ENCODE measurements around the gene NDUFAF2. TPM values are rescaled to one million over a fixed set of nuclear protein-coding genes. Genes with fewer than 3 reads are reported as not detected.

NDUFAF2 gene
- total RNA-seq, 1 experiment from 2014 or later, result 44.5 TPM

GRCh38 chr5:61178702-61179101 is 233.7 kb downstream of the NDUFAF2 start:
- Mint-ChIP-seq H3K36me3 (ENCODE audit: insufficient read depth, unreplicated experiment) (no peaks in the 10 kb centered on the region), H3K4me1 (ENCODE audit: low read depth, unreplicated experiment) (no peaks in the 10 kb centered on the region), H3K9me3 (ENCODE audit: low read depth, unreplicated experiment) (no peaks in the 10 kb centered on the region), H3K27me3 (ENCODE audit: unreplicated experiment) (no peaks in the 10 kb centered on the region), H3K27ac (ENCODE audit: unreplicated experiment) (no peak overlapping the region), H3K4me3 (ENCODE audit: low read depth, unreplicated experiment) (no peak overlapping the region)
- no TSS peak for BruUV-seq (replicated peaks)
- CTCF ChIA-PET, result interaction anchor here (0.7 to 0.9 kb wide), 2 partner anchors 77 to 153 kb away, joined by 3 to 4 read pairs; partner anchors contain the start of gene ZSWIM6
- intact Hi-C loops (cut with micrococcal nuclease; ENCODE audit: unreplicated experiment), result no loop called here
- DNase-seq, result no peak
- TF ChIP-seq, protein P1, sequence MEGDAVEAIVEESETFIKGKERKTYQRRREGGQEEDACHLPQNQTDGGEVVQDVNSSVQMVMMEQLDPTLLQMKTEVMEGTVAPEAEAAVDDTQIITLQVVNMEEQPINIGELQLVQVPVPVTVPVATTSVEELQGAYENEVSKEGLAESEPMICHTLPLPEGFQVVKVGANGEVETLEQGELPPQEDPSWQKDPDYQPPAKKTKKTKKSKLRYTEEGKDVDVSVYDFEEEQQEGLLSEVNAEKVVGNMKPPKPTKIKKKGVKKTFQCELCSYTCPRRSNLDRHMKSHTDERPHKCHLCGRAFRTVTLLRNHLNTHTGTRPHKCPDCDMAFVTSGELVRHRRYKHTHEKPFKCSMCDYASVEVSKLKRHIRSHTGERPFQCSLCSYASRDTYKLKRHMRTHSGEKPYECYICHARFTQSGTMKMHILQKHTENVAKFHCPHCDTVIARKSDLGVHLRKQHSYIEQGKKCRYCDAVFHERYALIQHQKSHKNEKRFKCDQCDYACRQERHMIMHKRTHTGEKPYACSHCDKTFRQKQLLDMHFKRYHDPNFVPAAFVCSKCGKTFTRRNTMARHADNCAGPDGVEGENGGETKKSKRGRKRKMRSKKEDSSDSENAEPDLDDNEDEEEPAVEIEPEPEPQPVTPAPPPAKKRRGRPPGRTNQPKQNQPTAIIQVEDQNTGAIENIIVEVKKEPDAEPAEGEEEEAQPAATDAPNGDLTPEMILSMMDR (IDR thresholded peaks at IDR 0.05; ENCODE audit: unreplicated experiment), result no peak

GRCh38 chr5:61180886-61181285 is 235.9 kb downstream of the NDUFAF2 start:
- no peaks in the 10 kb centered on the region for H3K9me3 Mint-ChIP-seq (ENCODE audit: low read depth, unreplicated experiment)
- intact Hi-C loops (cut with micrococcal nuclease; ENCODE audit: unreplicated experiment), result no loop called here
- DNase-seq, result no peak
- H3K36me3 Mint-ChIP-seq (ENCODE audit: insufficient read depth, unreplicated experiment), result no peaks in the 10 kb centered on the region
- no peaks in the 10 kb centered on the region for H3K27me3 Mint-ChIP-seq (ENCODE audit: unreplicated experiment)
- H3K27ac Mint-ChIP-seq (ENCODE audit: unreplicated experiment), result no peak overlapping the region
- no peak overlapping the region for H3K4me3 Mint-ChIP-seq (ENCODE audit: low read depth, unreplicated experiment)
- TF ChIP-seq, protein P1 (IDR thresholded peaks at IDR 0.05; ENCODE audit: unreplicated experiment), result no peak
- CTCF ChIA-PET, result no interaction called here
- H3K4me1 Mint-ChIP-seq (ENCODE audit: low read depth, unreplicated experiment), result no peaks in the 10 kb centered on the region
- no TSS peak for BruUV-seq (replicated peaks)

GRCh38 chr5:61182449-61182848 is 237.4 kb downstream of the NDUFAF2 start:
- no peak for DNase-seq
- intact Hi-C loops (cut with micrococcal nuclease; ENCODE audit: unreplicated experiment), result no loop called here
- Mint-ChIP-seq H3K9me3 (ENCODE audit: low read depth, unreplicated experiment) (no peaks in the 10 kb centered on the region), H3K36me3 (ENCODE audit: insufficient read depth, unreplicated experiment) (no peaks in the 10 kb centered on the region), H3K27ac (ENCODE audit: unreplicated experiment) (no peak overlapping the region), H3K4me3 (ENCODE audit: low read depth, unreplicated experiment) (no peak overlapping the region), H3K27me3 (ENCODE audit: unreplicated experiment) (no peaks in the 10 kb centered on the region), H3K4me1 (ENCODE audit: low read depth, unreplicated experiment) (no peaks in the 10 kb centered on the region)
- CTCF ChIA-PET, result interaction anchor here (1.2 kb wide), 1 partner anchor 15 kb away, joined by 3 read pairs; no protein-coding TSS in a partner anchor
- TF ChIP-seq, protein P1 (IDR thresholded peaks at IDR 0.05; ENCODE audit: unreplicated experiment), result no peak
- BruUV-seq (replicated peaks), result no TSS peak

GRCh38 chr5:61183538-61183937 is 238.5 kb downstream of the NDUFAF2 start:
- Mint-ChIP-seq H3K4me3 (ENCODE audit: low read depth, unreplicated experiment) (no peak overlapping the region), H3K4me1 (ENCODE audit: low read depth, unreplicated experiment) (no peaks in the 10 kb centered on the region), H3K27me3 (ENCODE audit: unreplicated experiment) (no peaks in the 10 kb centered on the region), H3K9me3 (ENCODE audit: low read depth, unreplicated experiment) (no peaks in the 10 kb centered on the region), H3K36me3 (ENCODE audit: insufficient read depth, unreplicated experiment) (no peaks in the 10 kb centered on the region), H3K27ac (ENCODE audit: unreplicated experiment) (no peak overlapping the region)
- intact Hi-C loops (cut with micrococcal nuclease; ENCODE audit: unreplicated experiment), result no loop called here
- no peak for DNase-seq
- CTCF ChIA-PET, result no interaction called here
- no TSS peak for BruUV-seq (replicated peaks)
- TF ChIP-seq, protein P1 (IDR thresholded peaks at IDR 0.05; ENCODE audit: unreplicated experiment), result no peak

All from Calu3 (cell line).